Nephron (organoid): ENCODE measurements around the gene ARID5B.

Experiments
- H3K27ac Mint-ChIP-seq, 3 experiments: 2 replicates each; pipeline ENCODE4 v1.8.0; 2020; ENCODE audit warnings: mixed read lengths in 3 of 3, mild to moderate bottlenecking in 2 of 3, moderate library complexity in 1 of 3
- H3K27me3 Mint-ChIP-seq: 2 replicates; pipeline ENCODE4 v1.8.0; 2021; ENCODE audit warnings: low read depth, mild to moderate bottlenecking, moderate library complexity, mixed read lengths
- H3K36me3 Mint-ChIP-seq: 2 replicates; pipeline ENCODE4 v1.8.0; 2020; ENCODE audit warnings: low read depth, mixed read lengths
- H3K4me1 Mint-ChIP-seq: 2 replicates; pipeline ENCODE4 v1.8.0; 2020; ENCODE audit warnings: mixed read lengths
- H3K4me3 Mint-ChIP-seq, 3 experiments: 2 replicates each; pipeline ENCODE4 v1.8.0; 2020; ENCODE audit warnings: mild to moderate bottlenecking in 3 of 3, mixed read lengths in 3 of 3, moderate library complexity in 2 of 3
- H3K9me3 Mint-ChIP-seq: 2 replicates; pipeline ENCODE4 v1.8.0; 2020; ENCODE audit warnings: mixed read lengths
- TF ChIP-seq, protein P1 (sequence below), 3 experiments: fragments of 200-600 bp; sonication (generic); IDR thresholded peaks; one replicate each; pipeline ENCODE4 v1.5.0; 2021; ENCODE audit warnings: antibody characterized with exemption in 3 of 3; ENCODE audit not compliant: unreplicated experiment in 3 of 3

The ARID5B gene

GRCh38 chr10:61931620-61932332 is 30.3 kb downstream of the ARID5B start:
- Mint-ChIP-seq H3K9me3 (peaks cover 20% of the 10 kb centered on the region), H3K4me3 (no peak overlapping the region), H3K36me3 (peaks cover 67% of the 10 kb centered on the region), H3K27ac (no peak overlapping the region), H3K27me3 (no peaks in the 10 kb centered on the region), H3K4me1 (peaks cover 18% of the 10 kb centered on the region)
- TF ChIP-seq, protein P1, sequence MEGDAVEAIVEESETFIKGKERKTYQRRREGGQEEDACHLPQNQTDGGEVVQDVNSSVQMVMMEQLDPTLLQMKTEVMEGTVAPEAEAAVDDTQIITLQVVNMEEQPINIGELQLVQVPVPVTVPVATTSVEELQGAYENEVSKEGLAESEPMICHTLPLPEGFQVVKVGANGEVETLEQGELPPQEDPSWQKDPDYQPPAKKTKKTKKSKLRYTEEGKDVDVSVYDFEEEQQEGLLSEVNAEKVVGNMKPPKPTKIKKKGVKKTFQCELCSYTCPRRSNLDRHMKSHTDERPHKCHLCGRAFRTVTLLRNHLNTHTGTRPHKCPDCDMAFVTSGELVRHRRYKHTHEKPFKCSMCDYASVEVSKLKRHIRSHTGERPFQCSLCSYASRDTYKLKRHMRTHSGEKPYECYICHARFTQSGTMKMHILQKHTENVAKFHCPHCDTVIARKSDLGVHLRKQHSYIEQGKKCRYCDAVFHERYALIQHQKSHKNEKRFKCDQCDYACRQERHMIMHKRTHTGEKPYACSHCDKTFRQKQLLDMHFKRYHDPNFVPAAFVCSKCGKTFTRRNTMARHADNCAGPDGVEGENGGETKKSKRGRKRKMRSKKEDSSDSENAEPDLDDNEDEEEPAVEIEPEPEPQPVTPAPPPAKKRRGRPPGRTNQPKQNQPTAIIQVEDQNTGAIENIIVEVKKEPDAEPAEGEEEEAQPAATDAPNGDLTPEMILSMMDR (IDR thresholded peaks at IDR 0.05; ENCODE audit: unreplicated experiment in 3 of 3), result no peak

GRCh38 chr10:61933859-61934555 is 32.5 kb downstream of the ARID5B start:
- H3K9me3 Mint-ChIP-seq, result peaks cover 20% of the 10 kb centered on the region
- no peaks in the 10 kb centered on the region for H3K27me3 Mint-ChIP-seq
- peaks cover 56% of the 10 kb centered on the region for H3K36me3 Mint-ChIP-seq
- H3K4me3 Mint-ChIP-seq, result peak overlapping the region in 1 of 3 experiments; percentile 21
- peak overlapping the region; percentile 80 to 97 (median 89) for H3K27ac Mint-ChIP-seq
- peaks cover 40% of the 10 kb centered on the region for H3K4me1 Mint-ChIP-seq
- TF ChIP-seq, protein P1 (IDR thresholded peaks at IDR 0.05; ENCODE audit: unreplicated experiment in 3 of 3), result no peak

- H3K9me3 Mint-ChIP-seq, result peaks cover 17% of the 10 kb centered on the region
- H3K27ac Mint-ChIP-seq, result peak overlapping the region; percentile 74 to 87 (median 80)
- H3K4me1 Mint-ChIP-seq, result peaks cover 47% of the 10 kb centered on the region
- no peaks in the 10 kb centered on the region for H3K27me3 Mint-ChIP-seq
- H3K4me3 Mint-ChIP-seq, result no peak overlapping the region
- TF ChIP-seq, protein P1 (IDR thresholded peaks at IDR 0.05; ENCODE audit: unreplicated experiment in 3 of 3), result no peak
- peaks cover 49% of the 10 kb centered on the region for H3K36me3 Mint-ChIP-seq
These were observed 33.6 kb downstream of the ARID5B start for GRCh38 chr10:61935077-61935476.

- peak overlapping the region; percentile 88 to 95 (median 89) for H3K27ac Mint-ChIP-seq
- TF ChIP-seq, protein P1 (IDR thresholded peaks at IDR 0.05; ENCODE audit: unreplicated experiment in 3 of 3), result no peak
- H3K9me3 Mint-ChIP-seq, result peaks cover 8% of the 10 kb centered on the region
- no peaks in the 10 kb centered on the region for H3K27me3 Mint-ChIP-seq
- peaks cover 51% of the 10 kb centered on the region for H3K36me3 Mint-ChIP-seq
- H3K4me1 Mint-ChIP-seq, result peaks cover 56% of the 10 kb centered on the region
- H3K4me3 Mint-ChIP-seq, result no peak overlapping the region
These were observed 35.3 kb downstream of the ARID5B start for GRCh38 chr10:61936770-61937169.

- peak overlapping the region; percentile 88 to 95 (median 89) for H3K27ac Mint-ChIP-seq
- no peaks in the 10 kb centered on the region for H3K27me3 Mint-ChIP-seq
- H3K9me3 Mint-ChIP-seq, result peaks cover 8% of the 10 kb centered on the region
- H3K36me3 Mint-ChIP-seq, result peaks cover 43% of the 10 kb centered on the region
- H3K4me3 Mint-ChIP-seq, result peak overlapping the region in 1 of 3 experiments; percentile 28
- TF ChIP-seq, protein P1 (IDR thresholded peaks at IDR 0.05; ENCODE audit: unreplicated experiment in 3 of 3), result no peak
- peaks cover 57% of the 10 kb centered on the region for H3K4me1 Mint-ChIP-seq
These were observed 36.3 kb downstream of the ARID5B start for GRCh38 chr10:61937631-61938351.
